K562 (cell line): ENCODE measurements around the gene EPM2A.

Source experiments
- CTCF ChIP-seq, 3 experiments: IDR thresholded peaks in 2 of 3; conservative IDR thresholded peaks in 1 of 3; 2 replicates each; pipeline ENCODE4 v1.5.1; 2011 to 2012; ENCODE audit warnings: low read length in 3 of 3, mild to moderate bottlenecking in 3 of 3, control low read depth in 2 of 3, improper control_type of control experiment in 1 of 3, inconsistent platforms in 1 of 3, low read depth in 1 of 3, mixed read lengths in 1 of 3, moderate library complexity in 1 of 3; ENCODE audit not compliant: insufficient read depth in 2 of 3
- ESRRA ChIP-seq: fragments of 450-650 bp; IDR thresholded peaks from 2 replicates; pipeline ENCODE4 v1.6.1; 2014; ENCODE audit warnings: low read depth, mild to moderate bottlenecking, moderate library complexity, borderline replicate concordance
- HLTF ChIP-seq: fragments of 450-650 bp; IDR thresholded peaks from 2 replicates; pipeline ENCODE4 v1.6.1; 2016
- MEF2D ChIP-seq: conservative IDR thresholded peaks from 2 replicates; pipeline ENCODE4 v1.6.1; 2016; ENCODE audit warnings: low read depth, missing genetic modification characterization, missing compliant biosample characterization
- PRPF4 ChIP-seq: fragments of 200-400 bp; formaldehyde crosslinking; IDR thresholded peaks from one replicate; pipeline ENCODE4 v1.6.1; 2017; ENCODE audit warnings: low read length, low read depth, mild to moderate bottlenecking; ENCODE audit not compliant: insufficient read depth, poor library complexity, severe bottlenecking
- RBM15 ChIP-seq: fragments of 200-400 bp; formaldehyde crosslinking; IDR thresholded peaks from 2 replicates; pipeline ENCODE4 v1.6.1; 2018; ENCODE audit warnings: mild to moderate bottlenecking, low read length, moderate library complexity; ENCODE audit not compliant: insufficient read depth
- TFE3 ChIP-seq: fragments of 450-650 bp; formaldehyde crosslinking; IDR thresholded peaks from 2 replicates; pipeline ENCODE4 v1.4.0; 2020; ENCODE audit warnings: mild to moderate bottlenecking, mixed read lengths
- TF ChIP-seq, protein P1 (sequence below): sonication (generic); formaldehyde crosslinking; IDR thresholded peaks from 2 replicates; pipeline ENCODE4 v1.8.0; 2022; ENCODE audit warnings: missing genetic modification reagents, mild to moderate bottlenecking, borderline replicate concordance
- TF ChIP-seq, protein P2 (sequence below), 2 experiments: fragments of 450-650 bp; formaldehyde crosslinking in 1 of 2; IDR thresholded peaks; 2 replicates each; pipeline versions ENCODE4 v1.4.0 to v1.6.1; 2014 to 2020; ENCODE audit warnings: mild to moderate bottlenecking in 2 of 2, borderline replicate concordance in 1 of 2, low read depth in 1 of 2

DNA sequence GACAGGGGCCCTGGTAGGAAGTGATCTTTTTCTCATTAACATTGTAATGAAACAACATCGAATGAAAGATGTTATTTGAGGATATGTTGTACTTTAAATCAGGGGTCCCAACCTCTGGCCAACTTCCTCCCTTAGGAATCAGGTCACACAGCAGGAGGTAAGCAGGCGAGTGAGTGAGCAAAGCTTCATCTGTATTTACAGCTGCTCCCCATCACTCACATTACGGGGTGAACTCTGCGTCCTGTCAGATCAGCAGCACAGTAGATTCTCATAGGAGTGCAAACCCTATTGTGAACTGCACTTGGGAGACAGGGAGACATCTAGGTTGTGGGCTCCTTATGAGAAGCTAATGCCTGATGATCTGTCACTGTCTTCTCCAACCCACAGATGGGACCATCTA is 19.9 kb downstream of the EPM2A start:
- no peak for TF ChIP-seq MEF2D
- TF ChIP-seq ESRRA: no peak
- no peak for TF ChIP-seq PRPF4
- TF ChIP-seq TFE3: no peak
- no peak for TF ChIP-seq CTCF (IDR thresholded peaks at IDR 0.05 in 2 of 3, conservative IDR thresholded peaks at IDR 0.05 in 1 of 3; ENCODE audit: insufficient read depth in 2 of 3, low read depth in 1 of 3, low read length in 3 of 3)
- TF ChIP-seq RBM15: no peak
- TF ChIP-seq HLTF: no peak
- TF ChIP-seq, protein P1, sequence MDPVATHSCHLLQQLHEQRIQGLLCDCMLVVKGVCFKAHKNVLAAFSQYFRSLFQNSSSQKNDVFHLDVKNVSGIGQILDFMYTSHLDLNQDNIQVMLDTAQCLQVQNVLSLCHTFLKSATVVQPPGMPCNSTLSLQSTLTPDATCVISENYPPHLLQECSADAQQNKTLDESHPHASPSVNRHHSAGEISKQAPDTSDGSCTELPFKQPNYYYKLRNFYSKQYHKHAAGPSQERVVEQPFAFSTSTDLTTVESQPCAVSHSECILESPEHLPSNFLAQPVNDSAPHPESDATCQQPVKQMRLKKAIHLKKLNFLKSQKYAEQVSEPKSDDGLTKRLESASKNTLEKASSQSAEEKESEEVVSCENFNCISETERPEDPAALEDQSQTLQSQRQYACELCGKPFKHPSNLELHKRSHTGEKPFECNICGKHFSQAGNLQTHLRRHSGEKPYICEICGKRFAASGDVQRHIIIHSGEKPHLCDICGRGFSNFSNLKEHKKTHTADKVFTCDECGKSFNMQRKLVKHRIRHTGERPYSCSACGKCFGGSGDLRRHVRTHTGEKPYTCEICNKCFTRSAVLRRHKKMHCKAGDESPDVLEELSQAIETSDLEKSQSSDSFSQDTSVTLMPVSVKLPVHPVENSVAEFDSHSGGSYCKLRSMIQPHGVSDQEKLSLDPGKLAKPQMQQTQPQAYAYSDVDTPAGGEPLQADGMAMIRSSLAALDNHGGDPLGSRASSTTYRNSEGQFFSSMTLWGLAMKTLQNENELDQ: no peak
- TF ChIP-seq, protein P2, sequence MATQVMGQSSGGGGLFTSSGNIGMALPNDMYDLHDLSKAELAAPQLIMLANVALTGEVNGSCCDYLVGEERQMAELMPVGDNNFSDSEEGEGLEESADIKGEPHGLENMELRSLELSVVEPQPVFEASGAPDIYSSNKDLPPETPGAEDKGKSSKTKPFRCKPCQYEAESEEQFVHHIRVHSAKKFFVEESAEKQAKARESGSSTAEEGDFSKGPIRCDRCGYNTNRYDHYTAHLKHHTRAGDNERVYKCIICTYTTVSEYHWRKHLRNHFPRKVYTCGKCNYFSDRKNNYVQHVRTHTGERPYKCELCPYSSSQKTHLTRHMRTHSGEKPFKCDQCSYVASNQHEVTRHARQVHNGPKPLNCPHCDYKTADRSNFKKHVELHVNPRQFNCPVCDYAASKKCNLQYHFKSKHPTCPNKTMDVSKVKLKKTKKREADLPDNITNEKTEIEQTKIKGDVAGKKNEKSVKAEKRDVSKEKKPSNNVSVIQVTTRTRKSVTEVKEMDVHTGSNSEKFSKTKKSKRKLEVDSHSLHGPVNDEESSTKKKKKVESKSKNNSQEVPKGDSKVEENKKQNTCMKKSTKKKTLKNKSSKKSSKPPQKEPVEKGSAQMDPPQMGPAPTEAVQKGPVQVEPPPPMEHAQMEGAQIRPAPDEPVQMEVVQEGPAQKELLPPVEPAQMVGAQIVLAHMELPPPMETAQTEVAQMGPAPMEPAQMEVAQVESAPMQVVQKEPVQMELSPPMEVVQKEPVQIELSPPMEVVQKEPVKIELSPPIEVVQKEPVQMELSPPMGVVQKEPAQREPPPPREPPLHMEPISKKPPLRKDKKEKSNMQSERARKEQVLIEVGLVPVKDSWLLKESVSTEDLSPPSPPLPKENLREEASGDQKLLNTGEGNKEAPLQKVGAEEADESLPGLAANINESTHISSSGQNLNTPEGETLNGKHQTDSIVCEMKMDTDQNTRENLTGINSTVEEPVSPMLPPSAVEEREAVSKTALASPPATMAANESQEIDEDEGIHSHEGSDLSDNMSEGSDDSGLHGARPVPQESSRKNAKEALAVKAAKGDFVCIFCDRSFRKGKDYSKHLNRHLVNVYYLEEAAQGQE (IDR thresholded peaks at IDR 0.05; ENCODE audit: borderline replicate concordance): no peak
- TF ChIP-seq, protein P2 (CRISPR knock-in tag; IDR thresholded peaks at IDR 0.05; ENCODE audit: low read depth): no peak
